T-helper 17 cell (primary cell): Measurements from ENCODE around the gene SGCG. TPM values are rescaled to one million over a fixed set of nuclear protein-coding genes. Genes with fewer than 3 reads are reported as not detected.
"Not testable (repeated sequence)": the region's sequence is repeated elsewhere in the genome, so short reads cannot be mapped to it uniquely, and the experiment has no call there.

Experiments used
- ATAC-seq: fragments of 150-1000 bp; cut with Tn5 transposase; 2 replicates; pipeline ENCODE4 v1.10.0; 2021; ENCODE audit warnings: mild to moderate bottlenecking, moderate library complexity
- DNase-seq, 3 donors: peaks; one replicate each; pipeline versions ENCODE4 v3.0.0 to v3.0.0-alpha.2; 2020 to 2021
- H3K9me3 ChIP-seq: one replicate; pipeline ENCODE4 v1.7.0; 2013; ENCODE audit warnings: low read length, mild to moderate bottlenecking; ENCODE audit not compliant: control insufficient read depth, poor library complexity, severe bottlenecking
- H3K27ac Mint-ChIP-seq: one replicate; pipeline ENCODE4 v1.8.0; 2022; ENCODE audit warnings: mild to moderate bottlenecking, moderate library complexity, mixed read lengths
- H3K27me3 Mint-ChIP-seq: one replicate; pipeline ENCODE4 v1.8.0; 2022; ENCODE audit warnings: mixed read lengths
- H3K36me3 Mint-ChIP-seq: one replicate; pipeline ENCODE4 v1.8.0; 2022; ENCODE audit warnings: low read depth, mixed read lengths
- H3K4me1 Mint-ChIP-seq: one replicate; pipeline ENCODE4 v1.8.0; 2022; ENCODE audit warnings: mild to moderate bottlenecking, mixed read lengths
- H3K4me3 Mint-ChIP-seq: one replicate; pipeline ENCODE4 v1.8.0; 2022; ENCODE audit warnings: mild to moderate bottlenecking, moderate library complexity, mixed read lengths
- total RNA-seq, 4 donors: library from RNA in 2 of 4; stranded (reverse) in 2 of 4; gene quantifications; one replicate each; pipeline ENCODE4 v1.2.3 and lab custom pipeline; 2022 to 2026

The SGCG gene
- total RNA-seq, 2 donors from 2014 or later = not detected

GRCh38 chr13:23248410-23248809 is 67.6 kb downstream of the SGCG start:
- not testable (repeated sequence) for ATAC-seq, H3K9me3 ChIP-seq, DNase-seq, H3K27ac Mint-ChIP-seq, H3K4me3 Mint-ChIP-seq, H3K4me1 Mint-ChIP-seq, H3K27me3 Mint-ChIP-seq, H3K36me3 Mint-ChIP-seq

- ATAC-seq (no peak), DNase-seq (no peak)
- H3K27ac Mint-ChIP-seq = no peak overlapping the region
- H3K9me3 ChIP-seq = no peaks in the 10 kb centered on the region
- H3K27me3 Mint-ChIP-seq = peaks cover 16% of the 10 kb centered on the region
- H3K4me3 Mint-ChIP-seq = no peak overlapping the region
- no peaks in the 10 kb centered on the region for H3K36me3 Mint-ChIP-seq
- H3K4me1 Mint-ChIP-seq = no peaks in the 10 kb centered on the region
These were observed 73.7 kb downstream of the SGCG start for GRCh38 chr13:23254506-23254905.

GRCh38 chr13:23267571-23267970 is 86.8 kb downstream of the SGCG start:
- Mint-ChIP-seq H3K27ac (no peak overlapping the region), H3K27me3 (peaks cover 13% of the 10 kb centered on the region), H3K4me1 (peaks cover 5% of the 10 kb centered on the region), H3K36me3 (no peaks in the 10 kb centered on the region), H3K4me3 (no peak overlapping the region)
- DNase-seq = no peak
- no peak for ATAC-seq
- H3K9me3 ChIP-seq = no peaks in the 10 kb centered on the region

- peaks cover 7% of the 10 kb centered on the region for H3K27me3 Mint-ChIP-seq
- H3K9me3 ChIP-seq = no peaks in the 10 kb centered on the region
- H3K4me3 Mint-ChIP-seq = no peak overlapping the region
- H3K27ac Mint-ChIP-seq = no peak overlapping the region
- peaks cover 8% of the 10 kb centered on the region for H3K4me1 Mint-ChIP-seq
- H3K36me3 Mint-ChIP-seq = no peaks in the 10 kb centered on the region
- peak; percentile 68 for ATAC-seq
- DNase-seq = no peak
These were observed 87.7 kb downstream of the SGCG start for GRCh38 chr13:23268441-23268840.

GRCh38 chr13:23271331-23271730 is 90.6 kb downstream of the SGCG start:
- Mint-ChIP-seq H3K36me3 (no peaks in the 10 kb centered on the region), H3K27ac (no peak overlapping the region), H3K4me3 (no peak overlapping the region), H3K4me1 (peaks cover 8% of the 10 kb centered on the region), H3K27me3 (no peaks in the 10 kb centered on the region)
- H3K9me3 ChIP-seq = no peaks in the 10 kb centered on the region
- DNase-seq (no peak), ATAC-seq (no peak)

- no peak for DNase-seq
- H3K27me3 Mint-ChIP-seq = no peaks in the 10 kb centered on the region
- H3K4me3 Mint-ChIP-seq = no peak overlapping the region
- H3K27ac Mint-ChIP-seq = no peak overlapping the region
- H3K9me3 ChIP-seq = no peaks in the 10 kb centered on the region
- no peak for ATAC-seq
- no peaks in the 10 kb centered on the region for H3K36me3 Mint-ChIP-seq
- H3K4me1 Mint-ChIP-seq = peaks cover 2% of the 10 kb centered on the region
These were observed 92.7 kb downstream of the SGCG start for GRCh38 chr13:23273498-23273897.

GRCh38 chr13:23279321-23279720 is 98.5 kb downstream of the SGCG start:
- no peak for DNase-seq
- H3K4me3 Mint-ChIP-seq = no peak overlapping the region

GRCh38 chr13:23288564-23288963 is 107.8 kb downstream of the SGCG start:
- no peak overlapping the region for H3K4me3 Mint-ChIP-seq
- no peak for ATAC-seq
- peaks cover 23% of the 10 kb centered on the region for H3K27me3 Mint-ChIP-seq
- H3K36me3 Mint-ChIP-seq = no peaks in the 10 kb centered on the region
- no peak for DNase-seq
- no peaks in the 10 kb centered on the region for H3K4me1 Mint-ChIP-seq
- H3K9me3 ChIP-seq = no peaks in the 10 kb centered on the region
- no peak overlapping the region for H3K27ac Mint-ChIP-seq

More at GRCh38 chr13:23279321-23279720, 98.5 kb downstream of the SGCG start:
- ATAC-seq = no peak
- Mint-ChIP-seq H3K27me3 (peaks cover 5% of the 10 kb centered on the region), H3K36me3 (no peaks in the 10 kb centered on the region), H3K27ac (no peak overlapping the region), H3K4me1 (no peaks in the 10 kb centered on the region)
- no peaks in the 10 kb centered on the region for H3K9me3 ChIP-seq

- H3K9me3 ChIP-seq = no peaks in the 10 kb centered on the region
- Mint-ChIP-seq H3K4me1 (no peaks in the 10 kb centered on the region), H3K27me3 (peaks cover 23% of the 10 kb centered on the region), H3K27ac (no peak overlapping the region), H3K4me3 (no peak overlapping the region), H3K36me3 (no peaks in the 10 kb centered on the region)
- ATAC-seq (no peak), DNase-seq (no peak)
These were observed 108.2 kb downstream of the SGCG start for GRCh38 chr13:23288995-23289394.

GRCh38 chr13:23289917-23290357 is 109.2 kb downstream of the SGCG start:
- ATAC-seq = no peak

GRCh38 chr13:23292586-23292985 is 111.8 kb downstream of the SGCG start:
- DNase-seq (no peak), ATAC-seq (no peak)
- Mint-ChIP-seq H3K36me3 (no peaks in the 10 kb centered on the region), H3K4me3 (no peak overlapping the region), H3K27me3 (peaks cover 22% of the 10 kb centered on the region), H3K27ac (no peak overlapping the region), H3K4me1 (no peaks in the 10 kb centered on the region)
- H3K9me3 ChIP-seq = no peaks in the 10 kb centered on the region

More at GRCh38 chr13:23289917-23290357, 109.2 kb downstream of the SGCG start:
- DNase-seq = no peak
- H3K4me3 Mint-ChIP-seq = no peak overlapping the region
- no peak overlapping the region for H3K27ac Mint-ChIP-seq
- no peaks in the 10 kb centered on the region for H3K36me3 Mint-ChIP-seq
- H3K9me3 ChIP-seq = no peaks in the 10 kb centered on the region
- no peaks in the 10 kb centered on the region for H3K4me1 Mint-ChIP-seq
- H3K27me3 Mint-ChIP-seq = peaks cover 23% of the 10 kb centered on the region

GRCh38 chr13:23314837-23315236 is 134.1 kb downstream of the SGCG start:
- peaks cover 25% of the 10 kb centered on the region for H3K27me3 Mint-ChIP-seq
- H3K4me3 Mint-ChIP-seq, H3K36me3 Mint-ChIP-seq, H3K27ac Mint-ChIP-seq, H3K4me1 Mint-ChIP-seq, H3K9me3 ChIP-seq, DNase-seq, ATAC-seq: not testable (repeated sequence)

- Mint-ChIP-seq H3K27me3 (peaks cover 13% of the 10 kb centered on the region), H3K4me1 (peaks cover 8% of the 10 kb centered on the region), H3K36me3 (no peaks in the 10 kb centered on the region), H3K4me3 (no peak overlapping the region), H3K27ac (no peak overlapping the region)
- H3K9me3 ChIP-seq = no peaks in the 10 kb centered on the region
- ATAC-seq = no peak
- DNase-seq = no peak
These were observed 139.1 kb downstream of the SGCG start for GRCh38 chr13:23319883-23320224.

GRCh38 chr13:23320926-23321534 is 140.3 kb downstream of the SGCG start:
- no peak for DNase-seq
- Mint-ChIP-seq H3K4me1 (peaks cover 8% of the 10 kb centered on the region), H3K27ac (peak overlapping the region; percentile 92), H3K36me3 (no peaks in the 10 kb centered on the region), H3K27me3 (peaks cover 13% of the 10 kb centered on the region), H3K4me3 (peak overlapping the region; percentile 81)
- no peaks in the 10 kb centered on the region for H3K9me3 ChIP-seq
- peak; percentile 42 for ATAC-seq
